Fibroblast of mammary gland (primary cell): ENCODE results near the gene CASP2.

Experiments
- DNase-seq: peaks from one replicate; pipeline ENCODE4 v3.0.0-alpha.2; 2010; ENCODE audit warnings: low read depth
- H3K4me3 ChIP-seq: 2 replicates; pipeline ENCODE4 v1.5.1; 2011; ENCODE audit warnings: low read depth, mild to moderate bottlenecking, low read length, moderate library complexity; ENCODE audit not compliant: control insufficient read depth
- CTCF ChIP-seq: conservative IDR thresholded peaks from 2 replicates; pipeline ENCODE4 v1.5.1; 2011; ENCODE audit warnings: low read depth, low read length, inconsistent platforms; ENCODE audit not compliant: control insufficient read depth, insufficient read depth

CASP2 gene

GRCh38 chr7:143334244-143334643 lies 46.1 kb downstream of the CASP2 start:
- DNase-seq, result no peak
- TF ChIP-seq CTCF, result no peak
- no peak overlapping the region for H3K4me3 ChIP-seq

- no peak overlapping the region for H3K4me3 ChIP-seq
- TF ChIP-seq CTCF, result no peak
- no peak for DNase-seq
These were observed 49.1 kb downstream of the CASP2 start for GRCh38 chr7:143337216-143337615.

GRCh38 chr7:143341842-143342241 lies 53.7 kb downstream of the CASP2 start:
- DNase-seq, result no peak
- TF ChIP-seq CTCF, result no peak
- no peak overlapping the region for H3K4me3 ChIP-seq

GRCh38 chr7:143343596-143343995 lies 55.4 kb downstream of the CASP2 start:
- DNase-seq, result no peak
- no peak for TF ChIP-seq CTCF
- H3K4me3 ChIP-seq, result no peak overlapping the region

- no peak overlapping the region for H3K4me3 ChIP-seq
- peak; percentile 33 for DNase-seq
- peak; percentile 39 for TF ChIP-seq CTCF
These were observed 57.3 kb downstream of the CASP2 start for GRCh38 chr7:143345428-143345900.

GRCh38 chr7:143346018-143346417 lies 57.9 kb downstream of the CASP2 start:
- DNase-seq, result no peak
- TF ChIP-seq CTCF, result no peak
- no peak overlapping the region for H3K4me3 ChIP-seq

- TF ChIP-seq CTCF, result no peak
- H3K4me3 ChIP-seq, result no peak overlapping the region
- DNase-seq, result no peak
These were observed 59.8 kb downstream of the CASP2 start for GRCh38 chr7:143347950-143348349.
